GM12878 (cell line): ENCODE data around the gene MEDAG. TPM values are rescaled to one million over a fixed set of nuclear protein-coding genes. Genes with fewer than 3 reads are reported as not detected.

ENCODE experiments used
- ATAC-seq: fragments of 200-7000 bp; cut with Tn5 transposase; 3 replicates; pipeline ENCODE4 v1.9.1; 2020; ENCODE audit warnings: mild to moderate bottlenecking, moderate library complexity
- BruUV-seq: library from RNA; stranded (reverse); fragments of 400-500 nt; replicated peaks from 2 replicates; lab custom pipeline; 2021; lab: Mats Ljungman, UMichigan
- CTCF ChIA-PET: fragments of 300-600 bp; sonication (Branson Sonifier 250); formaldehyde crosslinking; extraction: SDS; loops from one replicate; lab custom pipeline; 2021; ENCODE audit warnings: inconsistent platforms; lab: Yijun Ruan, JAX
- POLR2A ChIA-PET: fragments of 350-600 bp; formaldehyde crosslinking; extraction: SDS; loops from one replicate; lab custom pipeline; 2021; ENCODE audit warnings: inconsistent platforms; lab: Charles Lee
- RAD21 ChIA-PET: fragments of 300-600 bp; sonication (Branson Sonifier 250); formaldehyde crosslinking; loops from one replicate; lab custom pipeline; 2023; ENCODE audit warnings: antibody characterized with exemption; ENCODE audit not compliant: unreplicated experiment; lab: Charles Lee
- SMC1A ChIA-PET: fragments of 300-600 bp; sonication (Branson Sonifier 250); formaldehyde crosslinking; loops from one replicate; lab custom pipeline; 2023; ENCODE audit not compliant: unreplicated experiment, uncharacterized antibody; lab: Charles Lee
- DNase-seq: peaks from one replicate; pipeline ENCODE4 v3.0.0-alpha.2; 2011; ENCODE audit warnings: low read depth, low spot score
- FAIRE-seq: peaks from 3 replicates; lab custom pipeline; 2011; peaks lifted over from hg19 to GRCh38; lab: Jason Lieb, UNC
- H2AFZ ChIP-seq: 2 replicates; pipeline ENCODE4 v1.6.0; 2011; ENCODE audit warnings: low read depth, low read length, control low read depth; ENCODE audit not compliant: control insufficient read depth
- H3K27ac ChIP-seq: 2 replicates; pipeline ENCODE4 v1.5.1; 2011; ENCODE audit warnings: control low read depth; ENCODE audit not compliant: control insufficient read depth, insufficient read depth
- H3K27me3 ChIP-seq, 2 experiments: replicated peaks in 1 of 2; 2 replicates each; pipeline versions ENCODE4 v1.6.0 to v1.6.1; 2011; ENCODE audit warnings: low read length in 1 of 2; ENCODE audit not compliant: control insufficient read depth in 2 of 2, insufficient read depth in 2 of 2
- H3K36me3 ChIP-seq, 2 experiments: 2 replicates each; pipeline ENCODE4 v1.5.1; 2011; ENCODE audit warnings: low read length in 1 of 2; ENCODE audit not compliant: control insufficient read depth in 2 of 2, insufficient read depth in 2 of 2
- H3K4me1 ChIP-seq: 2 replicates; pipeline ENCODE4 v1.6.1; 2011; ENCODE audit warnings: mild to moderate bottlenecking, low read length, moderate library complexity, mixed read lengths; ENCODE audit not compliant: control insufficient read depth, insufficient read depth
- H3K4me2 ChIP-seq: 2 replicates; pipeline ENCODE4 v1.6.0; 2011; ENCODE audit warnings: control low read depth; ENCODE audit not compliant: control insufficient read depth, insufficient read depth
- H3K4me3 ChIP-seq: fragments of 200-600 bp; sonication (generic); 2 replicates; pipeline ENCODE4 v1.5.1; 2016
- H3K79me2 ChIP-seq: 2 replicates; pipeline ENCODE4 v1.6.0; 2011; ENCODE audit warnings: low read length; ENCODE audit not compliant: control insufficient read depth, insufficient read depth
- H3K9ac ChIP-seq: 2 replicates; pipeline ENCODE4 v1.8.0; 2011; ENCODE audit warnings: low read length, control low read depth, mixed read lengths; ENCODE audit not compliant: control insufficient read depth, insufficient read depth
- H3K9me3 ChIP-seq: replicated peaks from 3 replicates; pipeline ENCODE4 v1.5.1; 2011; ENCODE audit warnings: mild to moderate bottlenecking, low read length; ENCODE audit not compliant: control insufficient read depth, insufficient read depth
- H4K20me1 ChIP-seq: 2 replicates; pipeline ENCODE4 v1.6.0; 2011; ENCODE audit not compliant: control insufficient read depth, insufficient read depth
- CREM ChIP-seq: IDR thresholded peaks from 2 replicates; pipeline ENCODE4 v1.6.1; 2014; ENCODE audit warnings: antibody characterized with exemption, low read depth
- EED ChIP-seq: sonication (generic); IDR thresholded peaks from 2 replicates; pipeline ENCODE4 v1.6.1; 2016; ENCODE audit warnings: antibody characterized with exemption, low read depth
- FOXK2 ChIP-seq: fragments of 450-650 bp; IDR thresholded peaks from 2 replicates; pipeline ENCODE4 v1.6.1; 2017; ENCODE audit warnings: mild to moderate bottlenecking, moderate library complexity
- RFX5 ChIP-seq: IDR thresholded peaks from 2 replicates; pipeline ENCODE4 v1.6.1; 2011; ENCODE audit warnings: low read depth, low read length, improper control_type of control experiment
- STAT3 ChIP-seq: IDR thresholded peaks from 2 replicates; pipeline ENCODE4 v1.6.1; 2011; ENCODE audit warnings: low read depth, low read length, improper control_type of control experiment
- WGBS: methylation state at CpG from one replicate; pipeline ENCODE4 v1.1.6; 2016; ENCODE audit warnings: low lambda C conversion rate; ENCODE audit not compliant: insufficient replicate concordance, insufficient coverage; ENCODE audit errors: missing lambda C conversion rate; 5-methylcytosine and 5-hydroxymethylcytosine counted together
- in situ Hi-C: fragments of 300-500 bp; cut with MboI; formaldehyde crosslinking; loops from 9 replicates; pipeline ENCODE4 v1.14.3; 2018; ENCODE audit warnings: mixed read lengths
- intact Hi-C: fragments of 100-400 bp; cut with micrococcal nuclease; formaldehyde crosslinking; loops from one replicate; pipeline ENCODE4 v1.14.2; 2022; ENCODE audit not compliant: unreplicated experiment
- polyA plus RNA-seq, 11 experiments: library from polyadenylated mRNA; depleted of rRNA in 4 of 11; unstranded in 6 of 11; stranded (reverse) in 5 of 11; fragments of >200 nt; fragmentation: Nextera tagmentation in 4 of 11; fragmentation: Illumina TruSeq in 1 of 11; extraction: Ambion mirVana in 4 of 11; extraction: Trizol in 1 of 11; gene quantifications; 1 replicate in 1 of 11; 2 replicates in 10 of 11; pipeline versions ENCODE4 v1.2.1 to v1.2.3, GENCODE V29; 2011 to 2016; ENCODE audit warnings: inconsistent platforms in 2 of 11, missing spikeins in 2 of 11, low read depth in 1 of 11
- total RNA-seq, 4 experiments: library from RNA; depleted of rRNA in 3 of 4; stranded (reverse); fragments of >200 nt in 3 of 4; fragmentation: Illumina TruSeq in 1 of 4; extraction: Trizol in 1 of 4; gene quantifications; 2 replicates each; pipeline versions ENCODE4 v1.2.1 to v1.2.3, GENCODE V29; 2013 to 2021
- TF ChIP-seq, protein P1 (sequence below): IDR thresholded peaks from 2 replicates; pipeline ENCODE4 v1.6.1; 2012; ENCODE audit warnings: low read length, inconsistent platforms
- TF ChIP-seq, protein P2 (sequence below): fragments of 450-650 bp; IDR thresholded peaks from 2 replicates; pipeline ENCODE4 v1.6.1; 2017; ENCODE audit warnings: mild to moderate bottlenecking

The MEDAG gene
- total and polyA plus RNA-seq, 10 of the 15 experiments (the other 5 are each of a cell fraction or from before 2014, with no cell fraction given), result 0.03 TPM; not detected in 9

DNA sequence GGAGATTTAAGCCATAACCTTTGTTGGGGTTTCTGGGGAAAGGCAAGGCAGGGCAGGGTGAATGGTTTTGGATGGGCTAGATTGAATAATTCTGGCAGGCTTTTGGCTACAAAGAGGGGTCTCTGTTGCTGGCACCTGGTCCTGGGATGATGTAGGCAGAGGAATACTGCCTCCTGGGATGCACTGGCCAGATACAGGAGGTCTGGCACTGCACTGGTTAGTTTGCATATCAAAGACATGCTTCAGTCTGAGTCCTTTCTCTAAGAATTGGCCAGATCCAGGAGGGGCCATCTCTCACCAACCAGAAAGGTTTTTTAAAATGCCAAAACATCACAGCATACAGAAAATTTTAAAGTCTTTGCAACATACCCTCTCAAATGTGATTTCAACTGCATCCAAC, 8.0 kb upstream of the MEDAG start (continued):
- TF ChIP-seq, protein P1, sequence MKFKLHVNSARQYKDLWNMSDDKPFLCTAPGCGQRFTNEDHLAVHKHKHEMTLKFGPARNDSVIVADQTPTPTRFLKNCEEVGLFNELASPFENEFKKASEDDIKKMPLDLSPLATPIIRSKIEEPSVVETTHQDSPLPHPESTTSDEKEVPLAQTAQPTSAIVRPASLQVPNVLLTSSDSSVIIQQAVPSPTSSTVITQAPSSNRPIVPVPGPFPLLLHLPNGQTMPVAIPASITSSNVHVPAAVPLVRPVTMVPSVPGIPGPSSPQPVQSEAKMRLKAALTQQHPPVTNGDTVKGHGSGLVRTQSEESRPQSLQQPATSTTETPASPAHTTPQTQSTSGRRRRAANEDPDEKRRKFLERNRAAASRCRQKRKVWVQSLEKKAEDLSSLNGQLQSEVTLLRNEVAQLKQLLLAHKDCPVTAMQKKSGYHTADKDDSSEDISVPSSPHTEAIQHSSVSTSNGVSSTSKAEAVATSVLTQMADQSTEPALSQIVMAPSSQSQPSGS, result no peak

DNA sequence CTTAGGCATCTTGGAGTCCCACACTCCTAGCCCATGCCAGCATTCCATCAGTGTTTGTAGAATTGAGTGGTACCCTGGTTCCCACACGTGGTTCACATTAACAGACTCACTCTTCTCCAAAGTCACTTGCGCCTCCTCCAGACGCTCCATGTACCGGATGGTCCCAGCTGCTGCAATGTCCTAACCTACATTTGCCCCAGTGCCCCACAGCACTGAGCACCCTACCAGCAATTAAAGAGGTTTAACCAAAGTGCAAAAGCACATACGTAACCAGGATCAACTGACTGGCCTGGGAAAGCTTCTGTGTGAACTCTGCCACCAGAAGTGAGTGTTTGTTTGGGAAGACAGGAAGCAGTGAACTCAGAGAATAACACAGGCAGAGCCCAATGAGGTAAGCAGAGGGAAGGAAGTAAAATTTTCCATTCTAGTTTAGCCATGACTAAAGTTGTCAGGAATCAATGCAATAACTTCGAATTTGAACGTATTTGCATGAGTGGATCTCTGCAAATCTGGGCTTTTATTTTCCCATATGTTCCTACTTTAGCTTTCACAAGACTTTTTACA, 7.3 kb upstream of the MEDAG start:
- Histone ChIP-seq H3K27me3 (peaks cover 0 to 5% of the 10 kb centered on the region in 2 experiments; a peak in 3 of 4 replicates), H3K27ac (no peak overlapping the region), H3K9me3 (no peaks in the 10 kb centered on the region), H3K4me2 (no peak overlapping the region), H3K4me1 (no peaks in the 10 kb centered on the region), H4K20me1 (no peaks in the 10 kb centered on the region), H3K36me3 (no peaks in the 10 kb centered on the region), H3K9ac (no peak overlapping the region), H3K79me2 (no peaks in the 10 kb centered on the region), H3K4me3 (no peak overlapping the region), H2AFZ (no peak overlapping the region)
- FAIRE-seq, result no peak
- POLR2A ChIA-PET, result no interaction called here
- BruUV-seq, result no TSS peak
- no peak for DNase-seq
- intact Hi-C loops (no loop called here), in situ Hi-C loops (no loop called here)
- SMC1A ChIA-PET, result no interaction called here
- no peak for ATAC-seq
- 31% methylated on average over 7 of the region's 7 CpGs for WGBS
- RAD21 ChIA-PET, result no interaction called here
- CTCF ChIA-PET, result no interaction called here
- no peak for TF ChIP-seq RFX5
- TF ChIP-seq EED, result no peak
- TF ChIP-seq FOXK2, result no peak
- TF ChIP-seq CREM, result no peak
- TF ChIP-seq, protein P2, sequence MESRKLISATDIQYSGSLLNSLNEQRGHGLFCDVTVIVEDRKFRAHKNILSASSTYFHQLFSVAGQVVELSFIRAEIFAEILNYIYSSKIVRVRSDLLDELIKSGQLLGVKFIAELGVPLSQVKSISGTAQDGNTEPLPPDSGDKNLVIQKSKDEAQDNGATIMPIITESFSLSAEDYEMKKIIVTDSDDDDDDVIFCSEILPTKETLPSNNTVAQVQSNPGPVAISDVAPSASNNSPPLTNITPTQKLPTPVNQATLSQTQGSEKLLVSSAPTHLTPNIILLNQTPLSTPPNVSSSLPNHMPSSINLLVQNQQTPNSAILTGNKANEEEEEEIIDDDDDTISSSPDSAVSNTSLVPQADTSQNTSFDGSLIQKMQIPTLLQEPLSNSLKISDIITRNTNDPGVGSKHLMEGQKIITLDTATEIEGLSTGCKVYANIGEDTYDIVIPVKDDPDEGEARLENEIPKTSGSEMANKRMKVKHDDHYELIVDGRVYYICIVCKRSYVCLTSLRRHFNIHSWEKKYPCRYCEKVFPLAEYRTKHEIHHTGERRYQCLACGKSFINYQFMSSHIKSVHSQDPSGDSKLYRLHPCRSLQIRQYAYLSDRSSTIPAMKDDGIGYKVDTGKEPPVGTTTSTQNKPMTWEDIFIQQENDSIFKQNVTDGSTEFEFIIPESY, result no peak
- TF ChIP-seq STAT3, result no peak
